Measurements from ENCODE around the gene ATP4B. TPM values are rescaled to one million over a fixed set of nuclear protein-coding genes. Genes with fewer than 3 reads are reported as not detected.

The ATP4B gene
- total and polyA plus RNA-seq, 2 experiments from 2014 or later, result 16.2 to 30.8 TPM

GRCh38 chr13:113663934-113664333, 5.9 kb upstream of the ATP4B start:
- Histone ChIP-seq H3K36me3 (replicated peaks; ENCODE audit: insufficient read depth, low read depth) (no peaks in the 10 kb centered on the region), H3K27me3 (no peaks in the 10 kb centered on the region), H3K4me1 (ENCODE audit: insufficient read depth) (peaks cover 4% of the 10 kb centered on the region), H4K20me1 (ENCODE audit: insufficient read depth, poor library complexity, severe bottlenecking) (no peaks in the 10 kb centered on the region), H3K4me2 (no peak overlapping the region), H3K79me2 (no peaks in the 10 kb centered on the region), H3K27ac (no peak overlapping the region), H2AFZ (no peak overlapping the region), H3K9me2 (replicated peaks; ENCODE audit: insufficient read depth) (no peaks in the 10 kb centered on the region), H3K9me3 (ENCODE audit: low read depth) (no peaks in the 10 kb centered on the region), H3K4me3 (no peak overlapping the region)
- DNase-seq (ENCODE audit: low spot score), result no peak
- 82% methylated on average over 15 of the region's 15 CpGs for WGBS (ENCODE audit: low lambda C conversion rate, missing lambda C conversion rate)
- TF ChIP-seq CTCF (IDR thresholded peaks at IDR 0.05; ENCODE audit: poor library complexity) (no peak), EZH2 (IDR thresholded peaks at IDR 0.05; ENCODE audit: borderline replicate concordance) (no peak), EZH2phosphoT487 (IDR thresholded peaks at IDR 0.05; ENCODE audit: low read depth, severe bottlenecking, unreplicated experiment) (no peak)

- Histone ChIP-seq H2AFZ (no peak overlapping the region), H3K36me3 (replicated peaks; ENCODE audit: insufficient read depth, low read depth) (no peaks in the 10 kb centered on the region), H3K27me3 (no peaks in the 10 kb centered on the region), H3K4me2 (no peak overlapping the region), H3K4me3 (no peak overlapping the region), H3K9me2 (replicated peaks; ENCODE audit: insufficient read depth) (no peaks in the 10 kb centered on the region), H3K79me2 (no peaks in the 10 kb centered on the region), H4K20me1 (ENCODE audit: insufficient read depth, poor library complexity, severe bottlenecking) (no peaks in the 10 kb centered on the region), H3K27ac (no peak overlapping the region), H3K9me3 (ENCODE audit: low read depth) (no peaks in the 10 kb centered on the region), H3K4me1 (ENCODE audit: insufficient read depth) (peaks cover 4% of the 10 kb centered on the region)
- no peak for TF ChIP-seq EZH2phosphoT487 (IDR thresholded peaks at IDR 0.05; ENCODE audit: low read depth, severe bottlenecking, unreplicated experiment)
- no peak for TF ChIP-seq EZH2 (IDR thresholded peaks at IDR 0.05; ENCODE audit: borderline replicate concordance)
- no peak for TF ChIP-seq CTCF (IDR thresholded peaks at IDR 0.05; ENCODE audit: poor library complexity)
- WGBS (ENCODE audit: low lambda C conversion rate, missing lambda C conversion rate), result 80% methylated on average over 2 of the region's 2 CpGs
- DNase-seq (ENCODE audit: low spot score), result no peak
Observed at GRCh38 chr13:113661509-113661908, 3.5 kb upstream of the ATP4B start.

- no peaks in the 10 kb centered on the region for H3K79me2 ChIP-seq
- H3K4me3 ChIP-seq, result no peak overlapping the region
- no peaks in the 10 kb centered on the region for H3K36me3 ChIP-seq (replicated peaks; ENCODE audit: insufficient read depth, low read depth)
- no peak overlapping the region for H3K4me2 ChIP-seq
- H3K9me2 ChIP-seq (replicated peaks; ENCODE audit: insufficient read depth), result no peaks in the 10 kb centered on the region
- TF ChIP-seq EZH2 (IDR thresholded peaks at IDR 0.05; ENCODE audit: borderline replicate concordance), result no peak
- TF ChIP-seq CTCF (IDR thresholded peaks at IDR 0.05; ENCODE audit: poor library complexity), result no peak
- no peak for TF ChIP-seq EZH2phosphoT487 (IDR thresholded peaks at IDR 0.05; ENCODE audit: low read depth, severe bottlenecking, unreplicated experiment)
- WGBS (ENCODE audit: low lambda C conversion rate, missing lambda C conversion rate), result 84% methylated on average over 3 of the region's 3 CpGs
- no peak overlapping the region for H3K27ac ChIP-seq
- H4K20me1 ChIP-seq (ENCODE audit: insufficient read depth, poor library complexity, severe bottlenecking), result no peaks in the 10 kb centered on the region
- DNase-seq (ENCODE audit: low spot score), result no peak
- H3K9me3 ChIP-seq (ENCODE audit: low read depth), result no peaks in the 10 kb centered on the region
- peaks cover 3% of the 10 kb centered on the region for H3K4me1 ChIP-seq (ENCODE audit: insufficient read depth)
- H2AFZ ChIP-seq, result no peak overlapping the region
- no peaks in the 10 kb centered on the region for H3K27me3 ChIP-seq
Observed at GRCh38 chr13:113660066-113660465, 2.1 kb upstream of the ATP4B start.

- Histone ChIP-seq H3K4me1 (ENCODE audit: insufficient read depth) (no peaks in the 10 kb centered on the region), H2AFZ (no peak overlapping the region), H4K20me1 (ENCODE audit: insufficient read depth, poor library complexity, severe bottlenecking) (no peaks in the 10 kb centered on the region), H3K4me3 (no peak overlapping the region), H3K9me2 (replicated peaks; ENCODE audit: insufficient read depth) (no peaks in the 10 kb centered on the region), H3K4me2 (no peak overlapping the region), H3K27ac (no peak overlapping the region), H3K9me3 (ENCODE audit: low read depth) (no peaks in the 10 kb centered on the region), H3K36me3 (replicated peaks; ENCODE audit: insufficient read depth, low read depth) (no peaks in the 10 kb centered on the region), H3K27me3 (no peaks in the 10 kb centered on the region), H3K79me2 (no peaks in the 10 kb centered on the region)
- no peak for DNase-seq (ENCODE audit: low spot score)
- WGBS (ENCODE audit: low lambda C conversion rate, missing lambda C conversion rate), result 96% methylated on average over 8 of the region's 8 CpGs
- TF ChIP-seq EZH2 (IDR thresholded peaks at IDR 0.05; ENCODE audit: borderline replicate concordance) (no peak), CTCF (IDR thresholded peaks at IDR 0.05; ENCODE audit: poor library complexity) (no peak), EZH2phosphoT487 (IDR thresholded peaks at IDR 0.05; ENCODE audit: low read depth, severe bottlenecking, unreplicated experiment) (no peak)
Observed at GRCh38 chr13:113659337-113659736, 1.3 kb upstream of the ATP4B start.
